Activated CD8-positive, alpha-beta T cell treated with anti-CD3 and anti-CD28 coated beads for 36 hours (primary cell): Measurements from ENCODE around the gene GFPT2. TPM values are rescaled to one million over a fixed set of nuclear protein-coding genes. Genes with fewer than 3 reads are reported as not detected.

Source experiments
- ATAC-seq: fragments of 200-7000 bp; cut with Tn5 transposase; one replicate; pipeline ENCODE4 v1.10.0; 2021; ENCODE audit warnings: mild to moderate bottlenecking, moderate library complexity
- CTCF ChIA-PET: fragments of 350-600 bp; sonication (Branson Sonifier 250); formaldehyde crosslinking; loops from one replicate; lab custom pipeline; 2021; ENCODE audit warnings: antibody characterized with exemption; lab: Charles Lee
- POLR2A ChIA-PET: fragments of 350-600 bp; sonication (Branson Sonifier 250); formaldehyde crosslinking; loops from one replicate; lab custom pipeline; 2021; ENCODE audit warnings: antibody characterized with exemption; lab: Charles Lee
- DNase-seq: peaks from one replicate; pipeline ENCODE4 v3.0.0-alpha.2; 2020
- H3K27ac Mint-ChIP-seq: one replicate; pipeline ENCODE4 v1.8.0; 2021; ENCODE audit warnings: mild to moderate bottlenecking, mixed read lengths
- H3K27me3 Mint-ChIP-seq: one replicate; pipeline ENCODE4 v1.8.0; 2021; ENCODE audit warnings: mixed read lengths
- H3K36me3 Mint-ChIP-seq: one replicate; pipeline ENCODE4 v1.8.0; 2021; ENCODE audit warnings: low read depth, mixed read lengths
- H3K4me1 Mint-ChIP-seq: one replicate; pipeline ENCODE4 v1.8.0; 2021; ENCODE audit warnings: low read depth, mixed read lengths
- H3K4me3 Mint-ChIP-seq: one replicate; pipeline ENCODE4 v1.8.0; 2021; ENCODE audit warnings: mild to moderate bottlenecking, moderate library complexity, mixed read lengths
- H3K9me3 Mint-ChIP-seq: one replicate; pipeline ENCODE4 v1.8.0; 2021; ENCODE audit warnings: mixed read lengths
- CTCF ChIP-seq: fragments of 200-600 bp; IDR thresholded peaks from one replicate; pipeline ENCODE4 v1.8.0; 2022; ENCODE audit warnings: antibody characterized with exemption, mild to moderate bottlenecking
- intact Hi-C: fragments of 100-400 bp; cut with micrococcal nuclease; formaldehyde crosslinking; loops from one replicate; pipeline ENCODE4 v1.10.0; 2022
- total RNA-seq, 2 experiments: library from RNA; stranded (reverse); gene quantifications; one replicate each; pipeline ENCODE4 v1.2.3, GENCODE V29; 2021

Gene GFPT2
- total RNA-seq, 2 experiments from 2014 or later: not detected

GRCh38 chr5:180367300-180367699, 14.2 kb upstream of the GFPT2 start:
- Mint-ChIP-seq H3K4me1 (peaks cover 4% of the 10 kb centered on the region), H3K4me3 (no peak overlapping the region), H3K36me3 (no peaks in the 10 kb centered on the region), H3K27me3 (no peaks in the 10 kb centered on the region), H3K9me3 (no peaks in the 10 kb centered on the region), H3K27ac (no peak overlapping the region)
- intact Hi-C loops: no loop called here
- ATAC-seq (no peak), DNase-seq (no peak)
- TF ChIP-seq CTCF: no peak
- CTCF ChIA-PET: no interaction called here
- POLR2A ChIA-PET: no interaction called here

GRCh38 chr5:180366326-180366725, 13.2 kb upstream of the GFPT2 start:
- no peaks in the 10 kb centered on the region for H3K9me3 Mint-ChIP-seq
- no peak for TF ChIP-seq CTCF
- H3K4me3 Mint-ChIP-seq: no peak overlapping the region
- intact Hi-C loops: no loop called here
- POLR2A ChIA-PET: no interaction called here
- peaks cover 4% of the 10 kb centered on the region for H3K4me1 Mint-ChIP-seq
- CTCF ChIA-PET: no interaction called here
- H3K27me3 Mint-ChIP-seq: no peaks in the 10 kb centered on the region
- no peak for DNase-seq
- H3K27ac Mint-ChIP-seq: no peak overlapping the region
- no peaks in the 10 kb centered on the region for H3K36me3 Mint-ChIP-seq
- ATAC-seq: no peak

GRCh38 chr5:180365829-180366228, 12.7 kb upstream of the GFPT2 start:
- Mint-ChIP-seq H3K4me1 (peaks cover 4% of the 10 kb centered on the region), H3K4me3 (no peak overlapping the region), H3K9me3 (no peaks in the 10 kb centered on the region), H3K27me3 (no peaks in the 10 kb centered on the region), H3K27ac (no peak overlapping the region), H3K36me3 (no peaks in the 10 kb centered on the region)
- ChIA-PET CTCF (no interaction called here), POLR2A (no interaction called here)
- intact Hi-C loops: no loop called here
- no peak for ATAC-seq
- TF ChIP-seq CTCF: no peak
- DNase-seq: no peak

- no peak for TF ChIP-seq CTCF
- DNase-seq (no peak), ATAC-seq (no peak)
- ChIA-PET POLR2A (no interaction called here), CTCF (no interaction called here)
- Mint-ChIP-seq H3K4me1 (peaks cover 4% of the 10 kb centered on the region), H3K36me3 (no peaks in the 10 kb centered on the region), H3K4me3 (no peak overlapping the region), H3K27ac (no peak overlapping the region), H3K27me3 (no peaks in the 10 kb centered on the region), H3K9me3 (no peaks in the 10 kb centered on the region)
- intact Hi-C loops: no loop called here
Observed at GRCh38 chr5:180364306-180364856, 11.2 kb upstream of the GFPT2 start.

GRCh38 chr5:180360078-180360957, 7.2 kb upstream of the GFPT2 start:
- Mint-ChIP-seq H3K4me1 (no peaks in the 10 kb centered on the region), H3K9me3 (no peaks in the 10 kb centered on the region), H3K36me3 (no peaks in the 10 kb centered on the region), H3K27ac (no peak overlapping the region), H3K4me3 (no peak overlapping the region), H3K27me3 (peaks cover 7% of the 10 kb centered on the region)
- DNase-seq (no peak), ATAC-seq (no peak)
- POLR2A ChIA-PET: no interaction called here
- CTCF ChIA-PET: no interaction called here
- no peak for TF ChIP-seq CTCF
- intact Hi-C loops: no loop called here
